Epidermal melanocyte (primary cell): ENCODE measurements around the gene SLC39A11.
A peak's percentile ranks its signal among the peaks of the same experiment; 100 is the strongest.
"Not testable (repeated sequence)": the region's sequence is repeated elsewhere in the genome, so short reads cannot be mapped to it uniquely, and the experiment has no call there.

Experiments
- DNase-seq: peaks from one replicate; pipeline ENCODE4 v3.0.0; 2011; ENCODE audit warnings: low spot score; ENCODE audit not compliant: insufficient read length

SLC39A11 gene

DNA sequence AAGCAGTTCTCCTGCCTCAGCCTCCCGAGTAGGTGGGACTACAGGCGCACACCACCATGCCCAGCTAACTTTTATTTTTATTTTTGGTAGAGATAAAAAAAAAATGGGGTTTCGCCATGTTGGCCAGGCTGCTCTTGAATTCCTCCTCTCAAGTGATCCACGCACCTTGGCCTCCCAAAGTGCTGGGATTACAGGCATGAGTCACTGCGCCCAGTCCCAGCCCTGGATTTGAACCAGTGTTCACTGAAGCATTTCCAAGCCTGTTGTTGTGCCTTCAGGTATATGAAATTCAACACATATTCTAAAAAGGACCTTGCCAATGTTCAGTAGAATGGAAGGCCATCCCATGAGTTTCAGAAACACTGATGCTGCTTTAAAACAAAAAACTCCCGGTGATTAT lies 165.3 kb downstream of the SLC39A11 start:
- DNase-seq = no peak

DNA sequence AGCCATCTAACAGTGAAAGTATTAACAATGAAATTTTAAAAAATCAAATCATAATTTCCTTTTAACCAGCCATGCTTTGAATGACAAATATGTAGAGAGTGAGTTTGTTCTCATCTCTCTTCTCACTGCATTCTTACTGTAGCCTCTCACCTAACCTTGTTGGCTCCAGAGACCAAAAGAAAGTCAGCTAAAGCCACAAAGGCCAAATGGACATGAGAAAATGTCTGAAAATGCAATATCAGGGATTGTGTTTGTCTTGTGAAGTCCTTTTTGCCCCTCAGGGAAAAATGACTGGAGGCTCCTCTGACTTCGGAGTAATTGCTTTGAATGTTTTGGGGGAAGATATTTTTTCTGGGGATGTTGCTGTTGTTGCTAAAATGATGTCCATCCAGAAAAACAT lies 166.3 kb downstream of the SLC39A11 start:
- DNase-seq = no peak

- no peak for DNase-seq
Measured at GRCh38 chr17:72924196-72924595, 168.3 kb downstream of the SLC39A11 start.

- DNase-seq = no peak
Measured at GRCh38 chr17:72922219-72922618, 170.3 kb downstream of the SLC39A11 start.

- no peak for DNase-seq
Measured at GRCh38 chr17:72921347-72922054, 171.0 kb downstream of the SLC39A11 start.

GRCh38 chr17:72920513-72920912 lies 172.0 kb downstream of the SLC39A11 start:
- no peak for DNase-seq

GRCh38 chr17:72916991-72917390 lies 175.5 kb downstream of the SLC39A11 start:
- DNase-seq = no peak

- DNase-seq = no peak
Measured at GRCh38 chr17:72915625-72916081, 176.8 kb downstream of the SLC39A11 start.

DNA sequence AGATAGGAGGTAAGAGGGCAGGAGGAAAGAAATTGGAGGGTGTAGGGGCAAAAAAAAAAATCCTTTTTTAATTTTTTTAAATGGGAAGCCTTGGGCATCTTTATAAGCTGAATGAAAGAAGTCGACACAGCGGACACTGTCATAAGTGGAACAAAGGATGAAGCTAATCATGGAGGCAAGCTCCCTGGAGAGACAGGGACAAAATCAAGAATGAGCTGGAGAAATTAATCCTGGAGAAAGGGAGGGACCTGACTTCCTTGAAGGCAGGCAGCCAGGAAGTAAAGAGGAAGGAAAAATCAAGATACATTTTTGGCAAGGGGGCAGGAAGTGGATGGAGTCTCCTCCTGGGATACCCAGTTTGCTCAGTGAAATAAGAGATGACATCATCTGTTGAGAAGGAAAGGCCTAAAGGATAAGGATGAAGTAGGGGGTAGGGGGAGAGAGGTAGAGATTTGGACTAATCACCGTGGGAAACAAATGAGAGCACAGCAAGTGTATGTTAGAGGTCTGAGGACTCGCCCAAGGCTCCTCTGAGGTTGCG lies 179.3 kb downstream of the SLC39A11 start:
- DNase-seq = no peak

DNA sequence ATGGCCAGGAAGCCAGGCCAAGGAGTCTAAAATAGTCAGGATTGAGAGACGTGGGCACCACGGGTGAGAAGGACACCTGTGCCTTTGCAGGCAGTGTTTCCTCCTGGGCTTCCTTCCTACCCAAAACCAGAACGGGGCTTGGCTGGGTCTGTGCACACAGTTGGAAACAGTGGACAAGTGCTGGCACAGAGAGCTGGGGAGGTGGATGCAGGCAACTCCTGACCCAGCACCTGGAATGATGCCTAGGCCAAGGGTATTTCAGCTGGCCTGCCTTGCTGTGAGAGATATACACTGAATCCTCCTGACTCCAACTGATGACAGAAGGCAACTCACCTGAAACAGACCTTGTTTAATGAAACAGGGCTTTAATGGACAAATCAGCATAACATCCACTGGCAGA lies 186.2 kb downstream of the SLC39A11 start:
- no peak for DNase-seq

GRCh38 chr17:72903522-72903921 lies 189.0 kb downstream of the SLC39A11 start:
- DNase-seq = no peak

- no peak for DNase-seq
Measured at GRCh38 chr17:72901657-72902056, 190.8 kb downstream of the SLC39A11 start.

GRCh38 chr17:72901083-72901482 lies 191.4 kb downstream of the SLC39A11 start:
- DNase-seq = no peak

DNA sequence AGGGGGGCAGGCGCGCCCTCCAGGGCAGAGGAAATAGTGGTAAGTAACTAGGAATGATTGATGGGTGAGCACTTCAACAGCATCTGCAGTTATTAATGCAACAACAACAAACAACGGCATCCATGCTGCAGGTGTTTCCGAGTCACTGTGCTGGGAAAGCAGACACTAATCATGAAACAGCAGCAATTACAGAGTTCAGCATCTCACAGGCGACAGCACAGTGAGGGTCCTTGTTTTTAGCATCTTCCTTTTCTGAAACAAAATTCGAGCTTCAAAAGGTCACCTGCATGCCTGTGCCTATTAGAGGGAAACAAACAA lies 191.9 kb downstream of the SLC39A11 start:
- no peak for DNase-seq

DNA sequence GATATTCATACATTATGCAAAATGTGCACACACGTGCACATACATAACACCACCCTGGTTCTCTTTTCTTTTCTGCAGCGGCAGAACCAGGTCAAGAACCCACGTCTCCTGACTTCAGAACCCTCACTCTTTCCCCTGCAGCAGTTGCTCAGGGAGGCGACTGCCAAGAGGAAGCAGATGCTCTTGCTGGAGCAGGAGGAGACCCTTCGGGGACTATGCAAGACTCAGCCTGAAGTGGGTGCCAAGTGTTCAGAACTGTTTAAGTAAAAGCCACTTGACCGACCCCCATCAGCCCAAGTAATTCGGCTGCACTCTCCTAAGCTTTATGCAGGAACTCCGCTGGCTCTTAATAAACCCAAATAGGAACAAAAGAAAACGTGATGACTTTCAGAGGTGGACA lies 193.8 kb downstream of the SLC39A11 start:
- DNase-seq = no peak

- DNase-seq = not testable (repeated sequence)
Measured at GRCh38 chr17:72896288-72896687, 196.2 kb downstream of the SLC39A11 start.

GRCh38 chr17:72891627-72892026 lies 200.9 kb downstream of the SLC39A11 start:
- DNase-seq = no peak

GRCh38 chr17:72890711-72891110 lies 201.8 kb downstream of the SLC39A11 start:
- DNase-seq = no peak

DNA sequence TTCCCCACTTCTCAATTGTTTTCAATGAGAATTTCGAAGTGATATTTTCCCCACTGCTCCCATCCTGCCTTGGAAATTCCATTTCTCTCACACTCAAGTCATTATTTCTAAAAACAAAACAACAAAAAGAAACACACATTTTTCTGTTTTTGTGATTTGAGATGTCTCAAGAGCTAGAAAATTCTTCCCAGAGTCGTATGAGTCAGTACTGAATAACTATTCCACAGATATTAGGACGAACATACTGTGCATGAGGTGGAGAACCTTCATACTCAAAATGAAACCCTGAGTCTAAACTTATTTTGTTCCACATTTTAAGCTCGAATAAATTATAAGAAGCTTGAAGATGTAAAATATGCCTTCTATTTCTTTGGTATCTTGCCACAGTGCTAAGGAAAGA lies 204.6 kb downstream of the SLC39A11 start:
- DNase-seq = no peak

- no peak for DNase-seq
Measured at GRCh38 chr17:72887322-72887721, 205.2 kb downstream of the SLC39A11 start.

DNA sequence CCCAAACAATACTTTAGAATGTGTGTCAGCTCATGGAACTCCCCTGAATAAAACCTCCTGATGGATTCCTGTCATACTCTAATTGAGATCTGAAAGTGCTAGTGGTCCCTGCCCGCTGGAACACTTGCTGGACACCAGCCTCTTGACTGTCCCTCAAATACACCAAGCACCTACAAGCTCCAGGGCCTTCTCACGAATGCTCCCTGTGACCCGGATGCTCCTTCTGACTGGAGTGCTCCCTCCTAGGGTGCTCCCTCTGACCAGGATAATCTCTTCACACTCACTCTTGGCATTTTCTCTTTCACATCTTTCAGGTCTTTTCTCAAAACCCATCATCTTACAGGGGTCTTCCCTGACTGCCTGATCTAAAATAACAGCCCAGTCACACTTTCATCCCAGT lies 205.9 kb downstream of the SLC39A11 start:
- no peak for DNase-seq

DNA sequence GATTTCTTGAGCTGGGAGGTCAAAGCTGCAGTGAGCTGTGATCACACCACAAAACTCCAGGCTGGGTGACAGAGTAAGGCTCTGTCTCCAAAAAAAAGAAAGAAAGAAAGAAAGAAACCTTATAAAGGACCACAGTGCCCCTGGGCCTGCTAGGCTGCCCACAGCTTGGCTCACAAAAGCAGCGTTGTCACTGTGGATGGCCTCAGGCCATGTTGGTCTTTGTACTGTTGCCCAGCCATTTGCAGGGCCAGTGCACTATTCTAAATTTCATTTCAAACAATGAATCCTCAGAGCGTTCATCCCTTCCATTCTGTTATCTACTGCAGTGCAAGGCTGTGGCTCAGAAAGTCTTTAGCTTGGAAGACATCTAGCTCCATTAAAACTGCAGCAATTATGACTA lies 208.4 kb downstream of the SLC39A11 start:
- peak; percentile 67 for DNase-seq

- DNase-seq = no peak
Measured at GRCh38 chr17:72883351-72883750, 209.1 kb downstream of the SLC39A11 start.
